HepG2 (cell line): ENCODE measurements around the gene SERPINE3. TPM values are rescaled to one million over a fixed set of nuclear protein-coding genes. Genes with fewer than 3 reads are reported as not detected.

Source experiments
- ATAC-seq: fragments of 200-7000 bp; cut with Tn5 transposase; 3 replicates; pipeline ENCODE4 v1.9.1; 2020; ENCODE audit warnings: mild to moderate bottlenecking, moderate library complexity
- BruUV-seq: library from RNA; stranded (reverse); fragments of 400-500 nt; replicated peaks from 2 replicates; lab custom pipeline; 2021; lab: Mats Ljungman, UMichigan
- CTCF ChIA-PET: fragments of 300-600 bp; formaldehyde crosslinking; extraction: SDS; loops from one replicate; lab custom pipeline; 2021; ENCODE audit warnings: low total read pairs, inconsistent platforms, low intra/inter-chr PET ratio; lab: Yijun Ruan, JAX
- POLR2A ChIA-PET: fragments of 350-600 bp; sonication (Branson Sonifier 250); formaldehyde crosslinking; loops from one replicate; lab custom pipeline; 2020; ENCODE audit warnings: antibody characterized with exemption, inconsistent platforms; lab: Yijun Ruan, JAX
- DNase-seq: peaks from one replicate; pipeline ENCODE4 v3.0.0-alpha.2; 2015; ENCODE audit warnings: low spot score
- FAIRE-seq: peaks from 3 replicates; lab custom pipeline; 2011; peaks lifted over from hg19 to GRCh38; lab: Jason Lieb, UNC
- H2AFZ ChIP-seq: one replicate; pipeline ENCODE4 v1.6.1; 2011; ENCODE audit warnings: low read length, inconsistent platforms
- H3K27ac ChIP-seq: fragments of 300-600 bp; 3 replicates; pipeline ENCODE4 v1.8.0; 2011; ENCODE audit warnings: mixed run types, mild to moderate bottlenecking, mixed read lengths, low read length, inconsistent platforms; ENCODE audit not compliant: insufficient read depth; ENCODE audit errors: extremely low read length
- H3K27me3 ChIP-seq, 2 experiments: fragments of 200-600 bp in 1 of 2; 2 replicates in 1 of 2; 3 replicates in 1 of 2; pipeline versions ENCODE4 v1.6.0 to v1.8.0; 2011; ENCODE audit warnings: low read length in 2 of 2, mild to moderate bottlenecking in 2 of 2, moderate library complexity in 2 of 2, inconsistent platforms in 1 of 2; ENCODE audit not compliant: insufficient read depth in 2 of 2, control insufficient read depth in 1 of 2
- H3K36me3 ChIP-seq, 2 experiments: fragments of 200-600 bp in 1 of 2; replicated peaks in 1 of 2; 2 replicates in 1 of 2; 3 replicates in 1 of 2; pipeline versions ENCODE4 v1.5.1 to v1.8.0; 2011; ENCODE audit warnings: low read length in 2 of 2, inconsistent platforms in 1 of 2; ENCODE audit not compliant: insufficient read depth in 2 of 2, control insufficient read depth in 1 of 2
- H3K4me1 ChIP-seq: 2 replicates; pipeline ENCODE4 v1.5.1; 2012; ENCODE audit warnings: low read length, inconsistent platforms; ENCODE audit not compliant: insufficient read depth
- H3K4me2 ChIP-seq: 2 replicates; pipeline ENCODE4 v1.6.0; 2011; ENCODE audit warnings: low read depth, low read length, inconsistent platforms
- H3K4me3 ChIP-seq, 3 experiments: fragments of 200-600 bp in 1 of 3; sonication (generic), shearing (Covaris generic) in 1 of 3; replicated peaks in 1 of 3; 2 replicates each; pipeline ENCODE4 v1.5.1; 2011 to 2016; ENCODE audit warnings: low read length in 3 of 3, inconsistent platforms in 2 of 3, low read depth in 2 of 3, mild to moderate bottlenecking in 2 of 3, control low read depth in 1 of 3, mixed read lengths in 1 of 3; ENCODE audit not compliant: insufficient read depth in 1 of 3
- H3K79me2 ChIP-seq: one replicate; pipeline ENCODE4 v1.6.1; 2011; ENCODE audit warnings: low read length, inconsistent platforms; ENCODE audit not compliant: insufficient read depth
- H3K9ac ChIP-seq: 2 replicates; pipeline ENCODE4 v1.6.0; 2011; ENCODE audit warnings: mild to moderate bottlenecking, low read depth, low read length, inconsistent platforms; ENCODE audit not compliant: insufficient read depth
- H3K9me3 ChIP-seq: 2 replicates; pipeline ENCODE4 v1.5.1; 2012; ENCODE audit warnings: mild to moderate bottlenecking, low read length
- H4K20me1 ChIP-seq: 2 replicates; pipeline ENCODE4 v1.6.0; 2011; ENCODE audit warnings: inconsistent platforms, mild to moderate bottlenecking, low read length, moderate library complexity; ENCODE audit not compliant: insufficient read depth
- ADNP ChIP-seq: sonication (generic); formaldehyde crosslinking; IDR thresholded peaks from 2 replicates; pipeline ENCODE4 v1.4.0; 2020; ENCODE audit warnings: missing genetic modification reagents
- NBN ChIP-seq: fragments of 450-650 bp; conservative IDR thresholded peaks from 2 replicates; pipeline ENCODE4 v1.6.1; 2017
- ZBTB20 ChIP-seq: sonication (generic); formaldehyde crosslinking; IDR thresholded peaks from 2 replicates; pipeline ENCODE4 v1.8.1; 2023; ENCODE audit warnings: missing genetic modification reagents, low read depth, mild to moderate bottlenecking, borderline replicate concordance
- ZNF160 ChIP-seq: sonication (generic); formaldehyde crosslinking; IDR thresholded peaks from 2 replicates; pipeline ENCODE4 v1.8.0; 2022; ENCODE audit warnings: mild to moderate bottlenecking, inconsistent platforms, missing genetic modification reagents
- WGBS: methylation state at CpG from one replicate; pipeline ENCODE4 v1.1.6; 2017; ENCODE audit warnings: low lambda C conversion rate; 5-methylcytosine and 5-hydroxymethylcytosine counted together
- in situ Hi-C: cut with HindIII; loops from 2 replicates; pipeline ENCODE4 v1.10.0; 2017; ENCODE audit warnings: low pct_unique_long_range_greater_than_20kb; ENCODE audit not compliant: extremely low pct_ligation_motif_present
- intact Hi-C: fragments of 100-400 bp; cut with micrococcal nuclease; formaldehyde crosslinking; loops from one replicate; pipeline ENCODE4 v1.10.0; 2022; ENCODE audit not compliant: unreplicated experiment
- polyA plus RNA-seq, 8 experiments: library from polyadenylated mRNA; depleted of rRNA in 3 of 8; stranded (reverse) in 7 of 8; unstranded in 1 of 8; fragments of >200 nt; fragmentation: Illumina TruSeq in 4 of 8; extraction: Trizol in 4 of 8; gene quantifications; 2 replicates each; pipeline versions ENCODE4 v1.2.1 to v1.2.3, GENCODE V29; 2011 to 2016; ENCODE audit warnings: low read depth in 4 of 8, missing spikeins in 1 of 8, mixed read lengths in 1 of 8; ENCODE audit not compliant: insufficient read depth in 1 of 8
- total RNA-seq, 5 experiments: library from RNA; depleted of rRNA; stranded (reverse); fragments of >200 nt; fragmentation: Illumina TruSeq; extraction: Trizol; gene quantifications; 2 replicates each; pipeline ENCODE4 v1.2.3, GENCODE V29; 2016; ENCODE audit warnings: low read depth in 1 of 5
- TF ChIP-seq, protein P1 (sequence below): IDR thresholded peaks from 2 replicates; pipeline ENCODE4 v1.6.1; 2012; ENCODE audit warnings: low read depth, low read length, improper control_type of control experiment
- TF ChIP-seq, protein P2 (sequence below): sonication (generic); formaldehyde crosslinking; IDR thresholded peaks from 2 replicates; pipeline ENCODE4 v1.8.0; 2022; ENCODE audit warnings: mild to moderate bottlenecking, missing genetic modification reagents, borderline replicate concordance
- TF ChIP-seq, protein P3 (sequence below): sonication (generic); formaldehyde crosslinking; IDR thresholded peaks from 2 replicates; pipeline ENCODE4 v1.4.0; 2020; ENCODE audit warnings: mild to moderate bottlenecking, missing genetic modification reagents
- TF ChIP-seq, protein P4 (sequence below): sonication (generic); formaldehyde crosslinking; IDR thresholded peaks from 2 replicates; pipeline ENCODE4 v1.5.1; 2020; ENCODE audit warnings: mild to moderate bottlenecking, missing genetic modification reagents, moderate library complexity
- TF ChIP-seq, protein P5 (sequence below): sonication (generic); formaldehyde crosslinking; conservative IDR thresholded peaks from 2 replicates; pipeline ENCODE4 v1.8.0; 2022; ENCODE audit warnings: low read depth, missing genetic modification reagents

Gene SERPINE3
- total and polyA plus RNA-seq, 2 of the 13 experiments (the other 11 are each of a cell fraction or from before 2014, with no cell fraction given): not detected

DNA sequence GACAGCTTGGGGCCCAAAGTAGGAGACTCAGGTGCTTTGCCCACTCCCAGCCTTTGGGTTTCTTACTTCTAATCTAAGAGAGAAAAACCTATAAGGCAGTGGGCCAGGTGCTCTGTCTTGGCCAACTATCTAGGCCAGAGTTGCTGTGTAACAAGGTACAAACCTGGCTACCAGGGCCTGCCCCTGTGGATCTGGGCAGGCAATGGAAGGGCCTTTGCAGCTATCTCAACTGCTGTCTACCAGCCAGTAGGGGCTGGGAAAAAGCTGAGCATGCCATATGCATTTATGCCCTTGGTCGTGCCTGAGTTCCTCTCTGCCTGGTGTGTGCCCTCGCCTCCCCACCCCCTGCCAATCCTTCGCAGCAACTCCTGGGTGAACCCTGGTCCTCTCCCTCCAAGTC lies 16.7 kb upstream of the SERPINE3 start:
- no peaks in the 10 kb centered on the region; the same call in 1 of the 2 replicates for H4K20me1 ChIP-seq
- no peak overlapping the region for H3K27ac ChIP-seq
- no peaks in the 10 kb centered on the region for H3K4me1 ChIP-seq
- H3K36me3 ChIP-seq: no peaks in the 10 kb centered on the region
- H3K9me3 ChIP-seq: no peaks in the 10 kb centered on the region
- POLR2A ChIA-PET: no interaction called here
- TF ChIP-seq, protein P1, sequence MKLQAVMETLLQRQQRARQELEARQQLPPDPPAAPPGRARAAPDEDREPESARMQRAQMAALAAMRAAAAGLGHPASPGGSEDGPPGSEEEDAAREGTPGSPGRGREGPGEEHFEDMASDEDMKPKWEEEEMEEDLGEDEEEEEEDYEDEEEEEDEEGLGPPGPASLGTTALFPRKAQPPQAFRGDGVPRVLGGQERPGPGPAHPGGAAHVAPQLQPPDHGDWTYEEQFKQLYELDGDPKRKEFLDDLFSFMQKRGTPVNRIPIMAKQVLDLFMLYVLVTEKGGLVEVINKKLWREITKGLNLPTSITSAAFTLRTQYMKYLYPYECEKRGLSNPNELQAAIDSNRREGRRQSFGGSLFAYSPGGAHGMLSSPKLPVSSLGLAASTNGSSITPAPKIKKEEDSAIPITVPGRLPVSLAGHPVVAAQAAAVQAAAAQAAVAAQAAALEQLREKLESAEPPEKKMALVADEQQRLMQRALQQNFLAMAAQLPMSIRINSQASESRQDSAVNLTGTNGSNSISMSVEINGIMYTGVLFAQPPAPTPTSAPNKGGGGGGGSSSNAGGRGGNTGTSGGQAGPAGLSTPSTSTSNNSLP: no peak
- TF ChIP-seq ZBTB20 (CRISPR knock-in tag) (no peak), ZNF160 (no peak), ADNP (CRISPR knock-in tag) (no peak), NBN (no peak)
- TF ChIP-seq, protein P2, sequence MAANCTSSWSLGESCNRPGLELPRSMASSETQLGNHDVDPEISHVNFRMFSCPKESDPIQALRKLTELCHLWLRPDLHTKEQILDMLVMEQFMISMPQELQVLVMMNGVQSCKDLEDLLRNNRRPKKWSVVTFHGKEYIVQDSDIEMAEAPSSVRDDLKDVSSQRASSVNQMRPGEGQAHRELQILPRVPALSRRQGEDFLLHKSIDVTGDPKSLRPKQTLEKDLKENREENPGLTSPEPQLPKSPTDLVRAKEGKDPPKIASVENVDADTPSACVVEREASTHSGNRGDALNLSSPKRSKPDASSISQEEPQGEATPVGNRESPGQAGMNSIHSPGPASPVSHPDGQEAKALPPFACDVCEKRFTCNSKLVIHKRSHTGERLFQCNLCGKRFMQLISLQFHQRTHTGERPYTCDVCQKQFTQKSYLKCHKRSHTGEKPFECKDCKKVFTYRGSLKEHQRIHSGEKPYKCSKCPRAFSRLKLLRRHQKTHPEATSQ (CRISPR knock-in tag): no peak
- TF ChIP-seq, protein P3, sequence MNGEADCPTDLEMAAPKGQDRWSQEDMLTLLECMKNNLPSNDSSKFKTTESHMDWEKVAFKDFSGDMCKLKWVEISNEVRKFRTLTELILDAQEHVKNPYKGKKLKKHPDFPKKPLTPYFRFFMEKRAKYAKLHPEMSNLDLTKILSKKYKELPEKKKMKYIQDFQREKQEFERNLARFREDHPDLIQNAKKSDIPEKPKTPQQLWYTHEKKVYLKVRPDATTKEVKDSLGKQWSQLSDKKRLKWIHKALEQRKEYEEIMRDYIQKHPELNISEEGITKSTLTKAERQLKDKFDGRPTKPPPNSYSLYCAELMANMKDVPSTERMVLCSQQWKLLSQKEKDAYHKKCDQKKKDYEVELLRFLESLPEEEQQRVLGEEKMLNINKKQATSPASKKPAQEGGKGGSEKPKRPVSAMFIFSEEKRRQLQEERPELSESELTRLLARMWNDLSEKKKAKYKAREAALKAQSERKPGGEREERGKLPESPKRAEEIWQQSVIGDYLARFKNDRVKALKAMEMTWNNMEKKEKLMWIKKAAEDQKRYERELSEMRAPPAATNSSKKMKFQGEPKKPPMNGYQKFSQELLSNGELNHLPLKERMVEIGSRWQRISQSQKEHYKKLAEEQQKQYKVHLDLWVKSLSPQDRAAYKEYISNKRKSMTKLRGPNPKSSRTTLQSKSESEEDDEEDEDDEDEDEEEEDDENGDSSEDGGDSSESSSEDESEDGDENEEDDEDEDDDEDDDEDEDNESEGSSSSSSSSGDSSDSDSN (CRISPR knock-in tag): no peak
- TF ChIP-seq, protein P4, sequence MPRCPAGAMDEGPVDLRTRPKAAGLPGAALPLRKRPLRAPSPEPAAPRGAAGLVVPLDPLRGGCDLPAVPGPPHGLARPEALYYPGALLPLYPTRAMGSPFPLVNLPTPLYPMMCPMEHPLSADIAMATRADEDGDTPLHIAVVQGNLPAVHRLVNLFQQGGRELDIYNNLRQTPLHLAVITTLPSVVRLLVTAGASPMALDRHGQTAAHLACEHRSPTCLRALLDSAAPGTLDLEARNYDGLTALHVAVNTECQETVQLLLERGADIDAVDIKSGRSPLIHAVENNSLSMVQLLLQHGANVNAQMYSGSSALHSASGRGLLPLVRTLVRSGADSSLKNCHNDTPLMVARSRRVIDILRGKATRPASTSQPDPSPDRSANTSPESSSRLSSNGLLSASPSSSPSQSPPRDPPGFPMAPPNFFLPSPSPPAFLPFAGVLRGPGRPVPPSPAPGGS (CRISPR knock-in tag): no peak
- TF ChIP-seq, protein P5, sequence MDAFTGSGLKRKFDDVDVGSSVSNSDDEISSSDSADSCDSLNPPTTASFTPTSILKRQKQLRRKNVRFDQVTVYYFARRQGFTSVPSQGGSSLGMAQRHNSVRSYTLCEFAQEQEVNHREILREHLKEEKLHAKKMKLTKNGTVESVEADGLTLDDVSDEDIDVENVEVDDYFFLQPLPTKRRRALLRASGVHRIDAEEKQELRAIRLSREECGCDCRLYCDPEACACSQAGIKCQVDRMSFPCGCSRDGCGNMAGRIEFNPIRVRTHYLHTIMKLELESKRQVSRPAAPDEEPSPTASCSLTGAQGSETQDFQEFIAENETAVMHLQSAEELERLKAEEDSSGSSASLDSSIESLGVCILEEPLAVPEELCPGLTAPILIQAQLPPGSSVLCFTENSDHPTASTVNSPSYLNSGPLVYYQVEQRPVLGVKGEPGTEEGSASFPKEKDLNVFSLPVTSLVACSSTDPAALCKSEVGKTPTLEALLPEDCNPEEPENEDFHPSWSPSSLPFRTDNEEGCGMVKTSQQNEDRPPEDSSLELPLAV (CRISPR knock-in tag): no peak
- CTCF ChIA-PET: no interaction called here
- BruUV-seq: no TSS peak
- H3K4me2 ChIP-seq: no peak overlapping the region
- WGBS: 0% methylated on average over 1 of the region's 3 CpGs
- H3K4me3 ChIP-seq: no peak overlapping the region
- no peak overlapping the region for H3K9ac ChIP-seq
- in situ Hi-C loops: no loop called here
- no peak overlapping the region for H2AFZ ChIP-seq
- FAIRE-seq: no peak
- H3K79me2 ChIP-seq: no peaks in the 10 kb centered on the region
- ATAC-seq: peak; percentile 62
- peaks cover 2 to 14% of the 10 kb centered on the region in 2 experiments; a peak in 3 of 5 replicates for H3K27me3 ChIP-seq
- no peak for DNase-seq
- intact Hi-C loops: no loop called here
